Putamen (tissue), 1 donor: ENCODE measurements around the gene PTPRJ.

Experiments used
- DNase-seq: peaks from one replicate; pipeline ENCODE4 v3.0.0-alpha.2; 2016; ENCODE audit warnings: low spot score

PTPRJ gene

DNA sequence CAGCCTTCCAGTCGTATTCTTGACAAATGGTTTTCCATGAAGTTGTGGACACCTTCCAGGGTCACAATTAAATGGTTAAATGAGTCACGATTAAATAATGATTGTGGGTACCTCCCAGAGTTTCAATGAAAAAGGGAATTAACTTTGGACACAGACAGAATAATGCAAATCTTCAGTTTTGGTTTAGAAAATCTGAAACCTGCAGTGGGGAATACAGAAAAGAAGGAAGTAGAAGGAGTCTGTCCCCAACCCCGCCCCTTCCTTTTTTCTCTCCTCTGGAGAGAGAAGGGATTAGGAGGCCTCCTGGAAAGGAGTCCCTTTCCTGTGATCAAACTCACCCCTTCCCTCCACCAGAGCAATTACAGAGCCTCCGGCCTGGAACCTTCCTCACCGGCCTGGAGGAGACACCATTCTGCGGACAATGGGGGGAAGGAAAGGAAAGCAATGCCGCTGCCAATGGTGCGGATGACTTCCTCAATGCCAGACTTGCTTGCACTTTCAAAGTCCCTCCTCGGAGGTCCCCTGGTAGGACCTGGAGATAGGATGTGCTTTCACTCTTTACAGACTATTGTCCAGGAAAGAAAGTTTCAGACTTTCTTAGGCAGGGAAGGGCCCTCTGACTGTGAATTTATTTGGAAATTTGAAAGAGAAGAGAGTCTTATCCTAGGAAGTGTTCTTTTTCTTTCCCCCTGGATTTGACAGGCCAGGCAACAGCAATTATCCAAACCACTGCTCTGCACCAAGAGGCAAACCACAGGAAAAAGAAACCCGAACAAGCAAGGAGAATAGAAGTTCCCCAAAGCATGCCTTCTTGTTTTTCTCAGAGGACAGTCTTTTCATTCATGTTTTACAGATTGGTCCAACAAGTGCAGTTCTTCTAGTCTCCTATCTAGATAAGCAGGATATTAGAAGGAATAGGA lies 86.8 kb downstream of the PTPRJ start:
- no peak for DNase-seq

DNA sequence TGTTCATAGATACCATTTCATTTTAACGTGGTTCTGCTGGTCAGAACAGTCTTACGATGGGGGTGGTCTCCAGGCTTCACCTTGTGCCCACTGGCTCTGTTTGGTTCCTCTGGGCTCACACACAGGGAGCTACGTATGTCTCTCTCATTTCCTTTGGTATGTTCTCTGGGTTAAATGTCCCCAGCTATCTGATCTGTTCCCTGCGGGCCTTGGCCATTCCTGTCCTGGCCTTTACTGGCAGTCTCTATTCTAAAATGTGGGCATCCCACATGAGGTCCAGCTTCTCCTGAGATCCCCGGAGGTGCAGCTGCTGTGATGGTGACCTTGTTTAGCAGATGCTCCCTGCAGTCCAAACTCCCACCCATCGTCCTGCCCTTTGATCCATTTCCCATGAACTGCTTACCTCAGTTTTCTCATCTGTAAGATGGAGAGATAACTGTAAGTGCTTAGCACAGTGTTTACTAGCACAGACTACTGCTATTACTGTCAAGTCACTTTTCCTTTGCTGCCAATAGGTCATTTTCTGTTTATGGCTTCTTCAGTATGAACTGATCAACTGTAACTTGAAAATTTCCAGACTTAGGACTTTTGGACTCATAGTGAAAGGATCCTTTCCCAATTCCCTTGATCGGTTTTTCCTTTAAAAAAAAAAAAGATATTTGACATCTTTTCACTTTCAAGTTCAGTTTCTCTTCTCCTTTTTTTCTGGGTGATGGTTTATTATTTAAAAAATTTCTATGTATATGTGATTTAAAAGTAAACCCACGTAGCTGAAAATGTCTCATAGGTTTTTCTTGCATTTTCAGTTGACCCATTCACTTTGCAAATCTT lies 92.9 kb downstream of the PTPRJ start:
- DNase-seq = no peak

DNA sequence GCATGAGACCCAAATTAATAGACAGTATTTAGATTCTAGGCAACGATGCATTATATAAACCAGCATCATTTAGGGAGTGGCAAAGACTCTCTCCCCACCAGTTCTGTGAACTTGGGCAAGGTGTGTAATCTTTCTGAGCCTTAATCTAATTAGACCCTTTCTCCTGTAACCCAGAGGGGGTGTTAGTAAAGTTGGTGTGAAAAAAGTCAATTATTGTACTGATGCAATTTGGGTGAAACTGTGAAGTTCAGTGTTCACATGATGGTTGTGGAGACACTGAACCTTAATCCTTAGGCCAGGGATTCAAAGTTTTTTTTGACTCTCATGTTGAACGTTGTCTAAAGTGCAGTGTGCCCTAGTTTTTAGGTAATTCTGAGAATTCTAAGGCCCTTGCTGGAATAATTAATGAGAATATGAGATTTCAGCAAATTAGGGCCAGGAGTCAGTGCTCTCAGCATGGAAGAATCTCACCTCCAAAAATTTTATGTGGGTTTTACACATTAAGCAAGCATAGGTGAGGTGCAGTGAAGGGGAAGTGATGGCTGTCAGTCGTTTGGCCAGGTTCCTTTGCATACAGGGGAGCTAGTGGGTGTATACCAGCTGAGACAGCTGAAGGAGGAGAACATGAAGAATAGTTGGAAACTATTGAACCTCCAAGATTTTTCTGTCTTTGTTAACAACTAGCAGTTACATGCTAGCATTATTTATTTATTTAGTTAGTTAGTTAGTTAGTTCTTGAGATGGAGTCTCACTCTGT lies 94.2 kb downstream of the PTPRJ start:
- DNase-seq = peak; percentile 54

DNA sequence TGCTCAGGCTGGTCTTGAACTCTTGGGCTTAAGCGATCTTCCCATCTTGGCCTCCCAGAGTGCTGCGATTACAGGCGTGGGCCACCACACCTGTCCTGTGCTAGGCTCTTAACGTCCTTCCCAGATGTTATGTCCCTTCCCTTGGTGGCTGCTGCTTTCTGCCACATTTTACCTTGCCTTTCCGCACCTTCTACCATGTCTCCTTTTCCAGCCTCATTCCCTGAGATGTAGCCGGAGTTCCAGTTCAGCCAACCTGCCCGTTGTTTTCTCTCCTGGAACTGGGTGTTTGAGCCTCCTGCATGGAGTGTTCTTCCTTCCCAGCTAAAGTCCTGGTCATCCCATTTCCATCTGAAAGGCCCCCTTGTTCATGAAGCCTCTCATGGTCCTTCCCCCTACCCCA lies 95.3 kb downstream of the PTPRJ start:
- no peak for DNase-seq

DNA sequence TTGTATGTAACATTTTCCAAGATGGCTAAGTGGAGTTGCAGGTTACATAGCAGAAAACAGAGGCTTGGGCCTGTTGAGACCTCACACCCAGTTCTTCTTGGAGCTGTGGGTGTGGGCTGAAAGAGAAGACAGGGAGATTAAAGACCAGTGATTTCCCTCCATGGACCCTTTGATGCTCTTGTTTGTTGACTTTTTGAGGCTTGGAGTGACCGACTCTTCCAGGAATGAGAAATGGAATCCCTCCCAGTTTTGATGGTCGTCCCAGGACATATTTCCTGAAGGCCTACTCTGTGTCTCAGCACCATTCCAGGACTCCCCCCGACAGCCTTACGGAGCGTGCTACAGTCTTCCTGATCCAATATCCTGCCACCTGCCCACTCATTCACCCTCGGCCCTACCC lies 96.9 kb downstream of the PTPRJ start:
- no peak for DNase-seq

DNA sequence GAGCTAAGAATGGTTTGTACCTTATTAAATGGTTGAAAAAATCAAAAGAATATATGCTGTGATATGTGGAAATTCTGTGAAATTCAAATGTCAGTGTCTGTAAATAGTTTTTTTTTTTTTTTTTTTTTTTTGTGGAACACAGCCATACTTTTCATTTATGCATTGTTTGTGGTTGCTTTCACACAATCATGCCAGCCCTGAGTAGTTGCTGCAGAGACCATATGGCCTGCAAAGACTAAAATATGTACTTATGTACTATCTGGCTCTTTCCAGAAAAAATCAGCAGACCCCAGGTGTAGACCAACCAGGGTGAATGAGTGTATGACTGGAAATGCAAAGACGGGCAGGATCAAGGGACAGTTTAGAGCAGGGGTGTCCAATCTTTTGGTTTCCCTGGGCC lies 98.3 kb downstream of the PTPRJ start:
- DNase-seq = no peak

DNA sequence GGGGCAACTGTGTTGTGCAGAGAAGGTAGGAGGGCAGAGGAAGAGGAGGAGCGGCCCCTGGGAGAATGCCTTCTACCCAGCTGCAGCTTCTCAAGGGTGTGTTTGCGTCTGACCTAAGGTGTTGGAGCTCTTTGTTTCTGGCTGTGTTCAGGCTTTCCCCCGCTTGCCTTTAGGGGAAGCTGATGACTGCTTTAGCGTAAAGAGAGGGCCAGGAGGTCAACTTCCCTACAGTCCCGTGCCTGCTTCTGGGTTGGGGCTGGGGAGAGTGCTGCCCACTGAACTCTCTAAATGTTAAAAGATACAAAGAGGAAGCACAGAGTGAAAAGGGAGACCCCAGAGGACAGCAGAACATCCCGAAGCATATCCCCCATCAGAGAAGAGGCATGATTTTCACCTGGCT lies 99.2 kb downstream of the PTPRJ start:
- DNase-seq = no peak

DNA sequence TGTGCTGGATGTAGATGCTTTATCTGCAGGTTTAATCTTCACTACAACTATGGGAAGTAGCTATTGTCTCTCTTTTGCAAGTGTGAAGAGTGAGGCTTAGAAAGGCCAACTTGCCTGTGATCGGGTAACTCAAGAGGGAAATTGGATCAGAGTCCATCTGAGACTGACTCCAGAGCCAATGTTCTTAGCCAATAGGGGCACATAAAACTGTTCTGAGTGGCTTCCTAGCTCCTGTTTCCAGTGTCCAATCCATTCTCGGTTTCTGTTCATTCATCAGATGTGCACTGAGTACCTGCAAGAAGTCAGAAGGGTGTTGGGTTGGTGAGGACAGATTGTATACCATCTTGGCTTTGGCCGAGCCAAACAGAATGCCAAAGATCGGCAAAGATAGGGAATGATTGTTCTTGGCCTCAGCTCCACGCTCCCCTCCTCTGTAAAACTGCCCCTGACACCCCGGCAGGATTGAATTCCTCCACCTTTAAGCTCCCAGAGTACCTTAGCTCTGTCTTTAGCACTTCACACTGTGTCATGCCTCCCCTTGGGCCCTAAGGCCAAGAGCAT lies 100.0 kb downstream of the PTPRJ start:
- no peak for DNase-seq

DNA sequence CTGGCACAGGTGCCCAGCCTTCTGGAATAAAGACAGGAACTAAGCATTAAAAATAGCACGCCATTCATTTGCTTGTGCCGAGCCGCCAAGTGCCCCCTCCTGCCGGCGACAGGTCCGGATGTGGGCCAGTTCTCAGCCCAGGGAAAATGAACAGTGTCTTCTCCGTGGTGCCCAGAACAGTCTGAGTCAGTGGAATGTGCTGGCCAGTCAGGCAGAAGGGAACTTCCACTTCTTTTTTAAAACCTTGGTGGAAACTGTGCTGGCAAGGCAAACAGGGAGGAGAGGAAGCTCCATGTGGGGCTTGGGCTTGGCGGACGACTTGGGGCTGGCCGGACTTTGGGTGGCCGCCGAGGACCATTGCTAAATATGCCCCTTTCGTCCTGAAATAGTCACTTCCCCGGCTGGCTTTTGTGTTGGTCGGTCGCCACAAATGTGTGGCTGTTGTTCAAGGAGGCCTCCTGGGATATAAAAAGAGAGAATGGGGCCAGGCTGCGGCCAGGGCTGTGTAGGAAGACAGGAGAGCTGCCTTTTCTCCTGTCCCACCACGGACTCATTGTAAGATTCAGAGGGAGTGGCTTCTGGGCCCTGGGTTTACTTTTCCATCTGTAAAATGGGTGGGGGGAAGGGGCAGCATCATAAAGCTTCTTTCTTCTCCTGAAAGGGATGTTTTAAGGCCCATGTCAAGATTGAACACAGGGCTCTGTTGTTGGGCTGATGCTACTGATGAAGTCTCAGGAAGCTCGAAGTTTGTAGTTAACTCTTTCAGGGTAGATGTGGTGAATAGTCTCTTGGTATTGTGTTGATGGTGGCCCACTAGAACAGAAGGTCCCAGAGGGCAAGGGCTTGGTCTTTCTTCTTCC lies 101.0 kb downstream of the PTPRJ start:
- peak; percentile 69 for DNase-seq

DNA sequence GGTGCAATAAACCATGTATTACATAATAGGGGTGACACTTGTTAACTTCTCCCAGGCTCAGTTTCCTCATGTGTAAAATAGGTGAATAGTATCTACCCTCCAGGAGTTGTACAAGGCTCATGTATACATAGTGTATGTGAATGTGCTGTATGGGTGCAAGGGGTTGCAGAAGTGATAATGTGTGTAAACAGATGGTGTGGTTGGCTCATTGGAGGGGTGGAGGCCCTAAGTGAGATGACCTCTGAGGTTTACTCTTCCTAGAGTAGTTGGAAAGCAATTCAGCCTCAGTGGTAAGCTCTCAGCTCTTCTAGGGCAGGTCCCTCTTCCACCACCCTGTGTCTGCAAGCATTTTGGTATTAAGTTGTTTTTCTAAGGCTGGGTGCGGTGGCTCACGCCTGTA lies 102.4 kb downstream of the PTPRJ start:
- DNase-seq = no peak

DNA sequence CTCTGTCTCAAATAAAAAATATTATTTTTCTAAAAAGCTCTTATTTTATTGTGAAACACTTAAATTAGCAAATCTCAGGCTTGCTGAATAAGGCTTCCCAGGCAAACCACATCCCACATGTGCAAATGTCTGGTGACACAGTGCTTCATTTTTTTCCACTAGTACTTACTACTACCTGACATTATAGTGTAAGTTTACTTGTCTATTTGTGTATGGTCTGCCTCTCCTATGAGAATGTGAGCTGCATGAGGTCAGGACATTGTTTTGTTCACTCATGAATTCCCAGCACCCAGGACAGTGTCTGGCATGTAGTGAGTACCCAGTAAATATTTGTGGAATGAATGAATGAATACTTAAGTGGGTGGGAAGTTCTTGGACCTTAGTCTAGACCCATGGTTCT lies 103.1 kb downstream of the PTPRJ start:
- DNase-seq = no peak

DNA sequence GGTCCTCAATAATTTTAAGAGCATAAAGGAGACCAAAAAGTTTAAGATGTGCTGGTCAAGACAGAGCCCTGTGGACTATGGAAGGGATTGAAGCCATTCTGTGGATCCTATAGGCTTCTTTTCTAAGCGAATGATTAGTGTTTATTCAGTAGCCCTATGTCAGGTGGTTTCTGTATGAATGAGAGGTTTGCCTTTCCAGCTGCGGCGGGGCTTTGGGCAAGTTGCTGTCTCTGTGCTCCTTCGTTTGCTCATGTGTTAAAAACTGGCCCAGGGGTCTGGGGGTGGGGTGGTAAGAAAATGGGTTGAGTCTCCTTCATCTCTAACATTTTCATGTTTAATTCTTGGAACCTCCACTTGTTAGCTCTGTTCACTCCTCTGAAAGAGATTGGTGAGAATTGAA lies 105.3 kb downstream of the PTPRJ start:
- no peak for DNase-seq

DNA sequence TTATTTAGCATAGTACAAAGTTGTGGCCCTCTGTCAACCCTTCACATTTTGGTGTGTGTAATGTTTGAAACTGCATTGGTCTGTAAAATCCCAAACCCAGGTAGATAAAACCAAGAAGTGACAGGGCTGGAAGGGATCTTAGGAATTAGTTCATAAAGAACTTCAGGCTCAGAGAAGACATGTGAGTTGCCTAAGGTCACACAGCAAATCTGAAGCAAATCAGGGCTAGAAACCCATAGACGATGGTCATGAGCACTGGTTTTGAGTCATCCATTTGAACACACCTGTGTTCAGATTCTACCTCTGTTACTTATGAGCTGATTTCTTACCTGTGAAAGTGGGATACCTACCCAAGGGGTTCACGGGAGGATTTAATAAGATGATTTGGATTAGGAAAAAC lies 107.1 kb downstream of the PTPRJ start:
- DNase-seq = no peak

DNA sequence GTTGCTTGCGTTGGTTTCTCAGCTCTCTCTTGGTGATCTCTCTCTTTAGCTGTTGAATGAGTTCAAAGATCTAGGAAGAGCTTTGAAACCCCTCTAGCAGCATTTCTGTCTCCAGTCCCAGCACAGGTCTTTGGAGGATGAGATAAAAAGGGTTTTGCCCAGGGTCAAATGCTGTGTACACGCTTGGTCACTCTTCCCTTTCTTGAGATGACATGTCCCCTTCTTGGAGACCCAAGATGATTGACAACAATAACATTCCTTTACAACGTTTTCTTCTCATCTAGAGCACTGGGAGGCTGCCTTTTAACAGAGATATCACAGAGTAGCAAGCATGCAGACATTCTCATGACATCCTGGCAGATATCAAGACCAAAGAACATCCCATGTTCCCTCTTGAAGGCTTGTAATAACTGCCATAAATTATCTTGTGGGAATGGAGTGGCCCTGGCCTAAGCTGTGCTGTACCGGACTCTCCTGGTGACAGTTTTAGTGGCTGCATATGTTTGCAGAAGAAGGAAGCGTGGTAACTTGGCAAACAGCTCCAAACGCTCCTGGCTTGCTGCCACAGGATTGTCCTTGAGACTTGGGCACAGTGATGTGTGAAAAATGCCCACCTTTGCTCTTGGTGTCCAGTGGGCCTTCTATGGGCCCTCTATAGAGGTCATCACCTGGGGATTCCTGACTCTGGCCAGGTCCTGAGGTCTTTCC lies 107.8 kb downstream of the PTPRJ start:
- DNase-seq = no peak

DNA sequence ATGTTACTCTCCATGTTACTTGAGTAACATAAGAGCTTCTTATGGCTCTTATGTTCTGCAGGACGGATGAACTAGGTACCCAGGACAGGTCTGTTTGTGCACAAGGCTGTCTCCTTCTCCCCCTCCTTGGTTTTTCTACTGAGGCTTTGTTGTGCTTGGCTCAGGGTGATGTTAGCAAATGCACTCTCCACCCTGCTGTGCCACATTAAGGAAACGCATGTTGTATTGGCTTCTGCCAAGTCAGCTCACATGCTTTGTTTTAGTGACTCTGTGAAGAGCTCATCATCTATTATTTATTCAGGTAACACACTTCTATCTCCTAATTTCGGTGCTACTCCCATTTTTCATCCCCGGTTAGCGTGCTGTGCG lies 108.3 kb downstream of the PTPRJ start:
- no peak for DNase-seq

DNA sequence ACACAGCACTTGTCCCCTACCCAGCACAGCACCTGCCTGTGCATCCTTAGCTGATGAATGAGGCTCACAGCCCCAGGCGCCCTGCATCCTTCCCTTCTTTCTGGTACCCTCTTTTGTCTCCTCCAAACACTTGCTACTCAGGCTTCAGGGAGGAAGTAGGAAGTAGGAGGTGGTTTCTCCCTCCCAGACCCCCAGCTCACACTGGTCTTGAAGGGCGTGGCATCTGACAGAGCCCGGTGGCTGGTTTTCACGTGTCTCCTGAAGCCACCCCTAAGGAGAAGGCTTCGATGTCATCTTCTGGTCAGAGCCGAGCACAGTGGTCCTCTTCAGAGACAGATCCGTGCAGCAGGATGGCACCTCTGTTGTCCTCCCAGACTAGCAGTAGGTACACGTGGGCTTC lies 109.8 kb downstream of the PTPRJ start:
- DNase-seq = no peak

DNA sequence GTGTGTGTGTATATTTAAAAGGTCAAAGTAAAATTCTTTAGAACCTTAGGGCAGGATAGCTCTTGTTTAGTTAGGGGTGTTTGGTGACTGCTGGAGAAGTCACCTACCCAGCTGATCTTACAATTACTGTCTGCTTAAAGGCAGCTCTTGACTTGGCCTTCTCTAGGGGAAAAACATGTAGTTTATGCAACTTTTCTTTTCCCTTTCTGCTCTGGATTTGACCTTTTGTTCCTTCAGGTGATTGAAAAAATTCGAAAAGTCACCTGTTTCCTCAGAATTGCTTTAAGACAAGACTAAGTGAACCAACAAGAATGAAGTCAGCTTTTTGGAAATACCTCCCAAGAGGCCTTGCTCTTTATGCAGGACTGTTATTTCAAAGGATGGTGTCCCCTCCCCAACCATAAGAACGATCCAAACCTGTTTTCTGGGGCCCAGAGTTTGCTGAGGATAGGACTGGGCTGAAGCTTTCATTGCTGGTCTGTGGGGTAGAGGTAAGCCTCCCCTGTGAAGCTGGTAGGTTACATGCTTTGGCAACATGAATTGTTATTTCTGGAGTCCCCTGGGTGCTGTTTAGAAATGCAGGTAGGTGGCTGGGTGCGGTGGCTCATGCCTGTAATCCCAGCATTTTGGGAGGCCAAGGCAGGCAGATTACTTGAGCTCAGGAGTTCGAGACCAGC lies 111.2 kb downstream of the PTPRJ start:
- DNase-seq = no peak

DNA sequence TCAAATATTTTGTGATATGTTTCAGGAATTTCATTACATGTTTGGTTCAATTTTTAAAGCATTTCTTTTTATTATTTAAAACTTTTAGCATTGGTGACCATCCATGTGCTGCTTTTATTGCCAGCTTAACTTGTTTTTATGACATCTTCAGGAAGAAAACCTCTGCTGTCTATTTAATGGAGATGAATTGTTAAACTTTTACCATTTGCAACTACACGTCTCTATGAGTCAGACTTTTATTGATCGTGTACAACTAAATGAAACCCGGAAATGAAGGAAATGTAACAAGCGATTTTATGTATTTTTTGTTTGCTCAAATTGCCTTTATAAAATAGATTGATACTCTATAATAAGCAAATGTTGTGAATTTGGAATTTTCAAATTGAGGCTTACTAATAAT lies 113.0 kb downstream of the PTPRJ start:
- no peak for DNase-seq

DNA sequence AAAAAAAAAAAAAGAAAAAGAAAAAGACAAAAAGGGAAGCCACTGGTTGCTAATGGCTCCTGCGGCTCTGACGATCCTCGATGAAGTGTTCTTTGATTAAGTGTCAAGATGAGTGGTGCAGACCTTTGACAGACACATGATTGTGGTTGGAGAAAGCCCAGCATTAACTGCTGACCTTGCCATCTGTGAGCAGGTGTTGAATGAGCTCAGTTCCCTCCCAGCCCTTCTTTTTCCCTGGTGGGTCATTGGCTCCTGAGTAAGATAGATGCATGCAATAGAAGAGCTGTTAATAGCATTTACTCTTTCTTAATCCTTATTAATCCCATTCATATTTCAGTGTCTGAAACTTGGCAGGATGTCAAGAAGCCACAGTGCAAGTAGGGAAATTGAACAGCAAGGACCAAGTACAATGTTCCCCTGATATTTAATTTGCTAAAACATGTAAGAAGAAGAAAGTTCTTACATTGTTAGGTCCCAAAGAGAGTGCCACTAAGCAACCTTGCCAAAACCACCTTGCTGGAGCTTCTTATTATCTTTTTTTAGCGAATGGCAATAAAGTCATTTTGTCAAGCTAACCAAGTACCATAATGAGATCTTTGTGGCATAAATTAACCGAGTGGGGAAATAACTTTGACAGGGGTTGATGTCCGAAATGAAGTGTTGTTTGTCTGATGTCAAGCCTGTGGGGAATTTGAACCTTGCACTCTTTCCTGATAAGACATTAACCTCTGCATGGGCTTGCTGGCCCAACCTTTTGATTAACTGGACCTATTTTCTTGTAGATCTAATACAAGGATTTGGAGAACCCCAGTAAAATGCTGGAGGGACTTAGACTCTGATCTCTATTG lies 113.7 kb downstream of the PTPRJ start:
- no peak for DNase-seq
